Endodermal cell (in vitro differentiated cells): ENCODE data around the gene DGKB. TPM values are rescaled to one million over a fixed set of nuclear protein-coding genes. Genes with fewer than 3 reads are reported as not detected.

Experiments used
- DNase-seq: peaks from one replicate; pipeline ENCODE4 v3.0.0-alpha.2; 2017
- H3K27ac ChIP-seq: 2 replicates; pipeline ENCODE4 v1.5.1; 2013; ENCODE audit warnings: mild to moderate bottlenecking, low read depth, low read length, moderate library complexity
- H3K27me3 ChIP-seq: 2 replicates; pipeline ENCODE4 v1.6.1; 2013; ENCODE audit warnings: mild to moderate bottlenecking, low read length, moderate library complexity; ENCODE audit not compliant: insufficient read depth, control insufficient read depth, poor library complexity, severe bottlenecking
- H3K36me3 ChIP-seq: 2 replicates; pipeline ENCODE4 v1.7.0; 2013; ENCODE audit warnings: mild to moderate bottlenecking, low read length, moderate library complexity; ENCODE audit not compliant: control insufficient read depth, insufficient read depth
- H3K4me1 ChIP-seq: one replicate; pipeline ENCODE4 v1.7.0; 2013; ENCODE audit warnings: low read length; ENCODE audit not compliant: control insufficient read depth, insufficient read depth
- H3K4me3 ChIP-seq: 2 replicates; pipeline ENCODE4 v1.5.1; 2013; ENCODE audit warnings: mild to moderate bottlenecking, low read length, moderate library complexity
- H3K9ac ChIP-seq: 2 replicates; pipeline ENCODE4 v1.6.1; 2013; ENCODE audit warnings: mild to moderate bottlenecking, low read length, moderate library complexity; ENCODE audit not compliant: poor library complexity, severe bottlenecking; ENCODE audit errors: extremely low read depth
- H3K9me3 ChIP-seq: 2 replicates; pipeline ENCODE4 v1.6.1; 2013; ENCODE audit warnings: mild to moderate bottlenecking, low read length, moderate library complexity; ENCODE audit not compliant: control insufficient read depth
- H3K27ac Mint-ChIP-seq: 2 replicates; pipeline ENCODE4 v1.8.0; 2020; ENCODE audit warnings: mixed read lengths
- H3K27me3 Mint-ChIP-seq: 2 replicates; pipeline ENCODE4 v1.8.0; 2021; ENCODE audit warnings: mild to moderate bottlenecking, mixed read lengths; ENCODE audit not compliant: insufficient read depth
- H3K36me3 Mint-ChIP-seq: 2 replicates; pipeline ENCODE4 v1.8.0; 2020; ENCODE audit warnings: low read depth, mixed read lengths
- H3K4me1 Mint-ChIP-seq: 2 replicates; pipeline ENCODE4 v1.8.0; 2020; ENCODE audit warnings: mixed read lengths
- H3K4me3 Mint-ChIP-seq: 2 replicates; pipeline ENCODE4 v1.8.0; 2020; ENCODE audit warnings: mild to moderate bottlenecking, moderate library complexity, mixed read lengths
- H3K9me3 Mint-ChIP-seq: 2 replicates; pipeline ENCODE4 v1.8.0; 2020; ENCODE audit warnings: mild to moderate bottlenecking, mixed read lengths
- CTCF ChIP-seq: fragments of 200-600 bp; sonication (generic); conservative IDR thresholded peaks from 2 replicates; pipeline ENCODE4 v1.5.0; 2021; ENCODE audit warnings: antibody characterized with exemption, mild to moderate bottlenecking
- WGBS, 2 experiments: methylation state at CpG; one replicate each; pipeline versions ENCODE4 v1.1.5 to v1.1.7; 2013; ENCODE audit warnings: missing lambda C conversion rate in 2 of 2, mixed read lengths in 1 of 2; ENCODE audit not compliant: insufficient coverage in 1 of 2, insufficient read length in 1 of 2; 5-methylcytosine and 5-hydroxymethylcytosine counted together
- total RNA-seq, 2 donors: library from RNA; stranded (reverse); fragmentation: NEBNext Ultra II Directional in 1 of 2; extraction: Animal tissue kit (Norgen Biotek cat#: 25700) in 1 of 2; gene quantifications; 2 replicates in 1 of 2; 3 replicates in 1 of 2; pipeline ENCODE4 v1.2.1, GENCODE V29; 2021

DGKB gene
- total RNA-seq, 2 donors from 2014 or later: 5.1 to 5.2 TPM

DNA sequence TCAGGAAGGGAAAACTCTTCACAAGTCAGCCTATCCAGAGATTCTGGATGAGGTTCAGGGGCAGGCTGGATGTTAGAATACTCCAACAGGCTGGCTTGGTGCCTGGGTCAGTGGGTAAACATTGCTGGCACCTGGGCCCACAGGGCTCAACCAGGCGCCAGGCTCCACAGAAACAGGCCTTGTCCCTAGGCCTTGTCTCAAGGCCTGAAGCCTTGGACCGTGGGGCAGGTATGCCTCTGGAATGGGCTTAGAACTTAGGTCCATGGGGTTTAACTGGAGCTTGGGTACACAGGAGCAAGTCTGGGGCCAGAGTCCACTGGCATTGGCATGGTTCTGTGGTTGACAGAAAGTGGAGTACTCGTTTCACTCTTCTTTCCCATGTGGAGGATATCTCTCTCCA, 650.1 kb downstream of the DGKB start:
- Mint-ChIP-seq H3K4me1 (no peaks in the 10 kb centered on the region), H3K27ac (no peak overlapping the region), H3K27me3 (no peaks in the 10 kb centered on the region), H3K4me3 (no peak overlapping the region), H3K9me3 (no peaks in the 10 kb centered on the region), H3K36me3 (no peaks in the 10 kb centered on the region)
- Histone ChIP-seq H3K4me1 (no peaks in the 10 kb centered on the region), H3K4me3 (no peak overlapping the region), H3K27me3 (no peaks in the 10 kb centered on the region), H3K27ac (no peak overlapping the region), H3K9me3 (no peaks in the 10 kb centered on the region), H3K36me3 (no peaks in the 10 kb centered on the region), H3K9ac (no peak overlapping the region)
- no peak for DNase-seq
- TF ChIP-seq CTCF: no peak
- 91 to 100% methylated on average over 2 to 3 of the region's 3 CpGs for WGBS, 2 experiments

GRCh38 chr7:14242175-14242574, 660.4 kb downstream of the DGKB start:
- H3K4me3 Mint-ChIP-seq: no peak overlapping the region
- no peak for DNase-seq
- H3K36me3 Mint-ChIP-seq: no peaks in the 10 kb centered on the region
- WGBS, 2 experiments: 90 to 92% methylated on average over 4 to 5 of the region's 5 CpGs
- Histone ChIP-seq H3K9me3 (no peaks in the 10 kb centered on the region), H3K36me3 (no peaks in the 10 kb centered on the region), H3K4me1 (no peaks in the 10 kb centered on the region), H3K4me3 (no peak overlapping the region), H3K9ac (no peak overlapping the region), H3K27ac (no peak overlapping the region), H3K27me3 (no peaks in the 10 kb centered on the region)
- no peak overlapping the region for H3K27ac Mint-ChIP-seq
- no peak for TF ChIP-seq CTCF
- H3K4me1 Mint-ChIP-seq: no peaks in the 10 kb centered on the region
- H3K27me3 Mint-ChIP-seq: no peaks in the 10 kb centered on the region
- no peaks in the 10 kb centered on the region for H3K9me3 Mint-ChIP-seq

DNA sequence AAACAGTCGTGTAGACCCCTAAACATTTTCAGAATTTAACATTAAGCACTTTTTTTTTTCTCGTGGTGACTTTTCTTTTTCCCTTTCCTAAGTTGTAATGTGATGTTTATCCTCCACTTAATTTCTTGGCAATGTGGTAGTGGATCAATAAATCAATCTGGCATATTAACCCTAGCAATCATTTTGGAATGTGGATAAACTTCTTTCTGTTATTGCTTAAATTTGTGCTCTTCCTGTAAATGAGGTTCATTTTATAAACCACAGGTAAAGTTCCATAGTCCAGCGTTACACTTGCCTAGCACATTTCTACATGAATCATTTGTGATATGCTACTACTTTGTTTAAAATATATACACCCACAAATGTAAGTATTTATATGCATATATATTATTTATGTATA, 665.7 kb downstream of the DGKB start:
- no peaks in the 10 kb centered on the region for H3K36me3 Mint-ChIP-seq
- Histone ChIP-seq H3K4me1 (peaks cover 3% of the 10 kb centered on the region), H3K9me3 (no peaks in the 10 kb centered on the region), H3K27me3 (no peaks in the 10 kb centered on the region), H3K27ac (no peak overlapping the region), H3K4me3 (no peak overlapping the region), H3K36me3 (no peaks in the 10 kb centered on the region), H3K9ac (no peak overlapping the region)
- 100% methylated on average over 1 of the region's 3 CpGs; no CpG with 5 or more reads in 1 of the 2 experiments for WGBS, 2 experiments
- TF ChIP-seq CTCF: no peak
- H3K9me3 Mint-ChIP-seq: no peaks in the 10 kb centered on the region
- peaks cover 23% of the 10 kb centered on the region for H3K4me1 Mint-ChIP-seq
- no peaks in the 10 kb centered on the region for H3K27me3 Mint-ChIP-seq
- H3K4me3 Mint-ChIP-seq: no peak overlapping the region
- DNase-seq: no peak
- H3K27ac Mint-ChIP-seq: no peak overlapping the region
